Type B pancreatic cell (in vitro differentiated cells): Measurements from ENCODE around the gene C9orf50. TPM values are rescaled to one million over a fixed set of nuclear protein-coding genes. Genes with fewer than 3 reads are reported as not detected.
A peak's percentile ranks its signal among the peaks of the same experiment; 100 is the strongest.

Source experiments
- DNase-seq: peaks from one replicate; pipeline ENCODE4 v3.0.0; 2021; ENCODE audit warnings: mixed read lengths; ENCODE audit not compliant: unreplicated experiment; ENCODE audit errors: extremely low spot score
- H3K27ac Mint-ChIP-seq: 2 replicates; pipeline ENCODE4 v1.8.0; 2021; ENCODE audit warnings: mild to moderate bottlenecking, mixed read lengths
- H3K27me3 Mint-ChIP-seq: 2 replicates; pipeline ENCODE4 v1.8.0; 2021; ENCODE audit warnings: mixed read lengths
- H3K36me3 Mint-ChIP-seq: 2 replicates; pipeline ENCODE4 v1.8.0; 2021; ENCODE audit warnings: mixed read lengths
- H3K4me1 Mint-ChIP-seq: one replicate; pipeline ENCODE4 v1.8.0; 2021; ENCODE audit warnings: mixed read lengths; ENCODE audit not compliant: unreplicated experiment
- H3K4me3 Mint-ChIP-seq: 2 replicates; pipeline ENCODE4 v1.8.0; 2021; ENCODE audit warnings: mild to moderate bottlenecking, mixed read lengths
- H3K9me3 Mint-ChIP-seq: 2 replicates; pipeline ENCODE4 v1.8.0; 2021; ENCODE audit warnings: mixed read lengths
- total RNA-seq: library from RNA; stranded (reverse); gene quantifications from 2 replicates; pipeline ENCODE4 v1.2.1, GENCODE V29; 2021; ENCODE audit warnings: low replicate concordance
- TF ChIP-seq, protein P1 (sequence below): fragments of 200-600 bp; sonication (generic); conservative IDR thresholded peaks from 2 replicates; pipeline ENCODE4 v1.5.0; 2021; ENCODE audit warnings: antibody characterized with exemption, mild to moderate bottlenecking

C9orf50 gene
- total RNA-seq, 1 donor from 2014 or later, result not detected

- H3K27ac Mint-ChIP-seq, result peak overlapping the region; percentile 57
- H3K27me3 Mint-ChIP-seq, result no peaks in the 10 kb centered on the region
- H3K4me3 Mint-ChIP-seq, result no peak overlapping the region
- TF ChIP-seq, protein P1, sequence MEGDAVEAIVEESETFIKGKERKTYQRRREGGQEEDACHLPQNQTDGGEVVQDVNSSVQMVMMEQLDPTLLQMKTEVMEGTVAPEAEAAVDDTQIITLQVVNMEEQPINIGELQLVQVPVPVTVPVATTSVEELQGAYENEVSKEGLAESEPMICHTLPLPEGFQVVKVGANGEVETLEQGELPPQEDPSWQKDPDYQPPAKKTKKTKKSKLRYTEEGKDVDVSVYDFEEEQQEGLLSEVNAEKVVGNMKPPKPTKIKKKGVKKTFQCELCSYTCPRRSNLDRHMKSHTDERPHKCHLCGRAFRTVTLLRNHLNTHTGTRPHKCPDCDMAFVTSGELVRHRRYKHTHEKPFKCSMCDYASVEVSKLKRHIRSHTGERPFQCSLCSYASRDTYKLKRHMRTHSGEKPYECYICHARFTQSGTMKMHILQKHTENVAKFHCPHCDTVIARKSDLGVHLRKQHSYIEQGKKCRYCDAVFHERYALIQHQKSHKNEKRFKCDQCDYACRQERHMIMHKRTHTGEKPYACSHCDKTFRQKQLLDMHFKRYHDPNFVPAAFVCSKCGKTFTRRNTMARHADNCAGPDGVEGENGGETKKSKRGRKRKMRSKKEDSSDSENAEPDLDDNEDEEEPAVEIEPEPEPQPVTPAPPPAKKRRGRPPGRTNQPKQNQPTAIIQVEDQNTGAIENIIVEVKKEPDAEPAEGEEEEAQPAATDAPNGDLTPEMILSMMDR, result no peak
- peaks cover 39% of the 10 kb centered on the region for H3K4me1 Mint-ChIP-seq
- no peaks in the 10 kb centered on the region for H3K9me3 Mint-ChIP-seq
- H3K36me3 Mint-ChIP-seq, result no peaks in the 10 kb centered on the region
- no peak for DNase-seq
Observed at GRCh38 chr9:129604766-129605163, 16.1 kb downstream of the C9orf50 start.

DNA sequence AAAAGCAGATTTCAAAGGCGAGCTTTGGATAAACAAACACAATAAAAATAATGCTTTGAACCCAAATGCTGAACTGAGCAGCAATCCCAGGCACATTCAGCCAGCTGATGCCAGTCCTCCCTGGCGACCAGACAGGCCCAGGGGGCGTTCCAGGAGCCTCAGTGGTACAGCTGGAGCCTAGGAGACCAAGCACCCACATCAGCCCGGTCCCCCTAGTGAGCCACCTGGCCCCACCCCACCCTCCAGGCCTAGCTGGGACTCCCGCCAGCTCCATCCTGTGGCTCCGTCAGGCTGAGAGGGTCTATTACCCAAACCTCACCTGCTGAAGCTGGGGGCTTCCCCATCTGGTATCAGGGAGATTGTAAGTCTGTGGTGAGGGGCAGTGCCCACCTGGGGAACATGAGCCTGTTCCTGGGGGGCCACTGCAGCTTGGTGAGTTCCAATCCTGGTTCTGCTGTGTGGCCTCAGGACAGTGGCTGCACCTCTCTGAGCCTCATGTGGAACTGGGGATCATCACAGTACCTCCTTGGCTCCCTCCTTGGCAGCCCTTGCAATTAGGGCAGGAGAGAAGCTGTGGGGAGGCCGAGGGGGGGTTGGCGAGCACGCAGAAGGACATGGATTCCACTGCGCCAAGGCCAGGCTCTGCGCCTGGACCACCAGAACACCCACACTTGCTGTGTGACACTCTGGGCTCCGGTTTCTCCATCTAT is 16.7 kb downstream of the C9orf50 start:
- H3K36me3 Mint-ChIP-seq, result no peaks in the 10 kb centered on the region
- no peak for DNase-seq
- TF ChIP-seq, protein P1, result no peak
- no peaks in the 10 kb centered on the region for H3K27me3 Mint-ChIP-seq
- no peak overlapping the region for H3K4me3 Mint-ChIP-seq
- H3K9me3 Mint-ChIP-seq, result no peaks in the 10 kb centered on the region
- H3K27ac Mint-ChIP-seq, result peak overlapping the region; percentile 57
- peaks cover 37% of the 10 kb centered on the region for H3K4me1 Mint-ChIP-seq

GRCh38 chr9:129602598-129603415 is 18.1 kb downstream of the C9orf50 start:
- H3K27me3 Mint-ChIP-seq, result no peaks in the 10 kb centered on the region
- no peaks in the 10 kb centered on the region for H3K36me3 Mint-ChIP-seq
- peaks cover 38% of the 10 kb centered on the region for H3K4me1 Mint-ChIP-seq
- TF ChIP-seq, protein P1, result no peak
- H3K4me3 Mint-ChIP-seq, result no peak overlapping the region
- H3K9me3 Mint-ChIP-seq, result no peaks in the 10 kb centered on the region
- H3K27ac Mint-ChIP-seq, result no peak overlapping the region
- no peak for DNase-seq

DNA sequence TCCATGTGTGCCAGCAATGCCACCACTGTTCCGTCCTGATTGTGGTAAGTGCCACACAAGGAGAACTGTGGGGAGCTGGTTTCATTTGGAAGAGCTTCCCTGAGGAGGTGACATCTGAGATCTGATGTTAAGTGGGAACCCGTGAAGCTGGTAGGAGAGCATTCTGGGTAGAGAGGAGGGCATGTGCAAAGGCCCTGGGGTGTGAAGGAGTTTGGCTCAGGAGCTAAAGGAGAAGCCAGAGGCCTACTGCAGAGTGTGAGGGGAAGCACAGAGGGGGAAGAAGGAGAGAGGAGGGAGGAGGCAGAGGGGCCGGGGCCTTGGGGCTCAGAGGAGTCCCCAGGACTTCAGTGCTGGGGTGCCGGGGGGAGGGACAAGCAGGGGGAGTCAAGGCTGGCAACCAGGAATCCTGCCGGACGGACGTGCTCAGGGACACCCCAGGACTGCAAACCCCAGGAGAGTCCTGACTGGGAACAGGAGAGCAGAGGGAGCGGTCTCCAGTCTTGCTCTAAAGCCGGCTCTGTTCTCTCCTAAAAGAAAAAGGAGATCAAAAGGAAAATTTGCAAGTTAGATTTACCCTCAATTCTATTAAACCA is 19.7 kb downstream of the C9orf50 start:
- no peak for DNase-seq
- H3K27me3 Mint-ChIP-seq, result no peaks in the 10 kb centered on the region
- peak overlapping the region; percentile 43 for H3K27ac Mint-ChIP-seq
- TF ChIP-seq, protein P1, result no peak
- no peak overlapping the region for H3K4me3 Mint-ChIP-seq
- no peaks in the 10 kb centered on the region for H3K9me3 Mint-ChIP-seq
- no peaks in the 10 kb centered on the region for H3K36me3 Mint-ChIP-seq
- H3K4me1 Mint-ChIP-seq, result peaks cover 25% of the 10 kb centered on the region

DNA sequence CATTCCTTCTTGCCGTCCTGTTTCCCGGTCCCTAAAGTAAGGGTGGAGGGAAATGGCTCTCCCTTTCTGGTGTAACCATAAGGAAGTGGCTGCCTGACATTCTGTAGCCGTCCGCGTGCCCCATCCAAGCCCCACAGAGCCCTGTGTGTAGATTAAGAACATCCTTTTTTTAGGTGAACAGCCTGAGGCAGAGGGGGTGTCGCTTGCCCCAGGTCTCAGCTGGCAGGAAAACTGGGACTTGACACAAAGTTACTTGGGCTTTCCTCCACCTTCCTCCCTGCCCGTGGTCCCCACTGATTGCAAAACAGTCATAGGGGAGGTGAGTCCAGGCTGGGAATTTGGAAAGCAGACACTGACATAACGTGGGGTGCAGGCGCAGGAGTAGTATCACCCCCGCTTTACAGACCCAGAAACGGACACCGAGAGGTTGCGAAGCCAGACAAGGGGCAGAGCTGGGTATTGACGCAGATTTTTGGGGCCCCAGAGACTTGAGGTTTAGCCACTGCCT is 22.8 kb downstream of the C9orf50 start:
- H3K36me3 Mint-ChIP-seq, result no peaks in the 10 kb centered on the region
- peaks cover 44% of the 10 kb centered on the region for H3K4me1 Mint-ChIP-seq
- H3K4me3 Mint-ChIP-seq, result peak overlapping the region; percentile 72
- H3K9me3 Mint-ChIP-seq, result no peaks in the 10 kb centered on the region
- no peaks in the 10 kb centered on the region for H3K27me3 Mint-ChIP-seq
- DNase-seq, result no peak
- TF ChIP-seq, protein P1, result no peak
- peak overlapping the region; percentile 83 for H3K27ac Mint-ChIP-seq
